HEK293T (cell line): ENCODE measurements around the gene FBXO38.

Source experiments
- CTCF ChIA-PET: fragments of 350-600 bp; formaldehyde crosslinking; extraction: SDS; loops from one replicate; lab custom pipeline; 2021; ENCODE audit warnings: antibody characterized with exemption, inconsistent platforms; lab: Yijun Ruan, JAX
- POLR2A ChIA-PET: fragments of 350-600 bp; formaldehyde crosslinking; extraction: SDS; loops from one replicate; lab custom pipeline; 2020; ENCODE audit warnings: antibody characterized with exemption, inconsistent platforms; lab: Yijun Ruan, JAX
- DNase-seq: peaks from one replicate; pipeline ENCODE4 v3.0.0; 2012; ENCODE audit warnings: mixed read lengths; ENCODE audit errors: extremely low spot score
- ARNT ChIP-seq: fragments of 450-650 bp; IDR thresholded peaks from 2 replicates; pipeline ENCODE4 v1.6.1; 2017; ENCODE audit warnings: mild to moderate bottlenecking
- BHLHE40 ChIP-seq: fragments of 450-650 bp; IDR thresholded peaks from 2 replicates; pipeline ENCODE4 v1.6.1; 2016; ENCODE audit warnings: mild to moderate bottlenecking, moderate library complexity, borderline replicate concordance
- CTBP1 ChIP-seq: fragments of 450-650 bp; IDR thresholded peaks from 2 replicates; pipeline ENCODE4 v1.6.1; 2016; ENCODE audit warnings: borderline replicate concordance
- ELF4 ChIP-seq: fragments of 450-650 bp; IDR thresholded peaks from 2 replicates; pipeline ENCODE4 v1.6.1; 2017; ENCODE audit warnings: antibody characterized with exemption
- FOXA1 ChIP-seq: fragments of 450-650 bp; IDR thresholded peaks from 2 replicates; pipeline ENCODE4 v1.6.1; 2016; ENCODE audit warnings: mild to moderate bottlenecking
- FOXK2 ChIP-seq: fragments of 450-650 bp; IDR thresholded peaks from 2 replicates; pipeline ENCODE4 v1.6.1; 2016; ENCODE audit warnings: mild to moderate bottlenecking
- FOXM1 ChIP-seq: fragments of 450-650 bp; IDR thresholded peaks from 2 replicates; pipeline ENCODE4 v1.6.1; 2017; ENCODE audit warnings: mild to moderate bottlenecking, borderline replicate concordance
- HDGF ChIP-seq: fragments of 450-650 bp; IDR thresholded peaks from 2 replicates; pipeline ENCODE4 v1.6.1; 2017; ENCODE audit warnings: antibody characterized with exemption, borderline replicate concordance
- L3MBTL2 ChIP-seq: fragments of 450-650 bp; conservative IDR thresholded peaks from 2 replicates; pipeline ENCODE4 v1.6.1; 2016; ENCODE audit warnings: mild to moderate bottlenecking
- LEF1 ChIP-seq: fragments of 450-650 bp; IDR thresholded peaks from 2 replicates; pipeline ENCODE4 v1.6.1; 2017; ENCODE audit warnings: mild to moderate bottlenecking, borderline replicate concordance
- NFRKB ChIP-seq: fragments of 450-650 bp; IDR thresholded peaks from 2 replicates; pipeline ENCODE4 v1.6.1; 2016; ENCODE audit warnings: mild to moderate bottlenecking, moderate library complexity
- PKNOX1 ChIP-seq: fragments of 450-650 bp; IDR thresholded peaks from 2 replicates; pipeline ENCODE4 v1.6.1; 2016
- SP1 ChIP-seq: fragments of 450-650 bp; IDR thresholded peaks from 2 replicates; pipeline ENCODE4 v1.6.1; 2017
- SUZ12 ChIP-seq: fragments of 450-650 bp; IDR thresholded peaks from 2 replicates; pipeline ENCODE4 v1.6.1; 2016; ENCODE audit warnings: mild to moderate bottlenecking
- TARDBP ChIP-seq: fragments of 450-650 bp; IDR thresholded peaks from 2 replicates; pipeline ENCODE4 v1.6.1; 2016
- ZNF384 ChIP-seq: fragments of 450-650 bp; IDR thresholded peaks from 2 replicates; pipeline ENCODE4 v1.6.1; 2016

Gene FBXO38

GRCh38 chr5:148408092-148408491 is 24.3 kb downstream of the FBXO38 start:
- DNase-seq: no peak
- POLR2A ChIA-PET: no interaction called here
- CTCF ChIA-PET: no interaction called here
- no peak for TF ChIP-seq PKNOX1
- TF ChIP-seq SUZ12: no peak
- no peak for TF ChIP-seq FOXA1
- no peak for TF ChIP-seq FOXM1
- TF ChIP-seq SP1: no peak
- no peak for TF ChIP-seq L3MBTL2
- TF ChIP-seq CTBP1: no peak
- no peak for TF ChIP-seq ARNT
- TF ChIP-seq NFRKB: no peak
- no peak for TF ChIP-seq BHLHE40
- TF ChIP-seq ZNF384: no peak
- TF ChIP-seq TARDBP: no peak
- TF ChIP-seq ELF4: no peak
- no peak for TF ChIP-seq FOXK2
- no peak for TF ChIP-seq HDGF

GRCh38 chr5:148412124-148412523 is 28.4 kb downstream of the FBXO38 start:
- POLR2A ChIA-PET: no interaction called here
- TF ChIP-seq PKNOX1 (no peak), FOXK2 (no peak), ARNT (no peak)
- no peak for DNase-seq
- CTCF ChIA-PET: no interaction called here

GRCh38 chr5:148414833-148415232 is 31.1 kb downstream of the FBXO38 start:
- ChIA-PET POLR2A (no interaction called here), CTCF (no interaction called here)
- no peak for TF ChIP-seq FOXM1
- TF ChIP-seq FOXK2: no peak
- TF ChIP-seq HDGF: no peak
- no peak for TF ChIP-seq CTBP1
- no peak for TF ChIP-seq ARNT
- TF ChIP-seq ELF4: no peak
- TF ChIP-seq NFRKB: no peak
- no peak for TF ChIP-seq SUZ12
- no peak for TF ChIP-seq ZNF384
- no peak for TF ChIP-seq TARDBP
- no peak for TF ChIP-seq SP1
- TF ChIP-seq FOXA1: no peak
- TF ChIP-seq L3MBTL2: no peak
- TF ChIP-seq BHLHE40: no peak

GRCh38 chr5:148416416-148416815 is 32.7 kb downstream of the FBXO38 start:
- TF ChIP-seq FOXK2: no peak
- no peak for TF ChIP-seq L3MBTL2
- no peak for DNase-seq
- CTCF ChIA-PET: no interaction called here
- POLR2A ChIA-PET: no interaction called here

More at GRCh38 chr5:148414833-148415232, 31.1 kb downstream of the FBXO38 start:
- DNase-seq: no peak

GRCh38 chr5:148416921-148417320 is 33.2 kb downstream of the FBXO38 start:
- no peak for DNase-seq
- CTCF ChIA-PET: no interaction called here
- TF ChIP-seq HDGF (no peak), L3MBTL2 (no peak), ZNF384 (no peak), FOXM1 (no peak), NFRKB (no peak), SP1 (no peak), BHLHE40 (no peak)

GRCh38 chr5:148418511-148418910 is 34.8 kb downstream of the FBXO38 start:
- ChIA-PET CTCF (no interaction called here), POLR2A (no interaction called here)
- DNase-seq: no peak

More at GRCh38 chr5:148416921-148417320, 33.2 kb downstream of the FBXO38 start:
- POLR2A ChIA-PET: no interaction called here

More at GRCh38 chr5:148418511-148418910, 34.8 kb downstream of the FBXO38 start:
- TF ChIP-seq TARDBP (no peak), ZNF384 (no peak), ELF4 (no peak), L3MBTL2 (no peak), FOXM1 (no peak), ARNT (no peak), LEF1 (no peak), HDGF (no peak), FOXK2 (no peak), SUZ12 (no peak), NFRKB (no peak), CTBP1 (no peak), SP1 (no peak), PKNOX1 (no peak), BHLHE40 (no peak), FOXA1 (no peak)
